SHP77 (cell line): ENCODE data around the gene ZNF718.
"Not testable (repeated sequence)": the region's sequence is repeated elsewhere in the genome, so short reads cannot be mapped to it uniquely, and the experiment has no call there.

Experiments
- DNase-seq, 2 experiments: peaks; one replicate each; lab custom pipeline; 2025; lab: John Stamatoyannopoulos, UW

Gene ZNF718

DNA sequence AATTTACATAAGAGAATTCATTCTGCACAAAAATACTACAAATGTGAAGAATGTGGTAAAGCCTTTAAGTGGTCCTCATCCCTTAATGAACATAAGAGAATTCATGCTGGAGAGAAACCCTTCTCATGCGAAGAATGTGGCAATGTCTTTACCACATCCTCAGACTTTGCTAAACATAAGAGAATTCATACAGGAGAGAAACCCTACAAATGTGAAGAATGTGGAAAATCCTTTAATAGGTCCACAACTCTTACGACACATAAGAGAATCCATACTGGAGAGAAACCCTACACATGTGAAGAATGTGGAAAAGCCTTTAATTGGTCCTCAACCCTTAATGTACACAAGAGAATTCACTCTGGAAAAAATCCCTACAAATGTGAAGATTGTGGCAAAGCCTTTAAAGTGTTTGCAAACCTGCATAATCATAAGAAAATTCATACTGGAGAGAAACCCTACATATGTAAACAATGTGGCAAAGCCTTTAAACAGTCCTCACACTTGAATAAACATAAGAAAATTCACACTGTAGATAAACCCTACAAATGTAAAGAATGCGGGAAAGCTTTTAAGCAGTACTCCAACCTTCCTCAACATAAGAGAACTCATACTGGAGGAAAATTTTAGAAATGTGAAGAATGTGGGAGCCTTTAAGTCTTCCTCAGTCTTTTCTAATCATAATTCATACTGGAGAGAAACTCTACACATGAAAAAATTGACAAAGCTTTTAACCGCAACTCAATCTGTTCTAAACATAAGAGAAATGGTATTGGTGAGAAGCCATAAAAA is 37.4 kb downstream of the ZNF718 start:
- no peak for DNase-seq

DNA sequence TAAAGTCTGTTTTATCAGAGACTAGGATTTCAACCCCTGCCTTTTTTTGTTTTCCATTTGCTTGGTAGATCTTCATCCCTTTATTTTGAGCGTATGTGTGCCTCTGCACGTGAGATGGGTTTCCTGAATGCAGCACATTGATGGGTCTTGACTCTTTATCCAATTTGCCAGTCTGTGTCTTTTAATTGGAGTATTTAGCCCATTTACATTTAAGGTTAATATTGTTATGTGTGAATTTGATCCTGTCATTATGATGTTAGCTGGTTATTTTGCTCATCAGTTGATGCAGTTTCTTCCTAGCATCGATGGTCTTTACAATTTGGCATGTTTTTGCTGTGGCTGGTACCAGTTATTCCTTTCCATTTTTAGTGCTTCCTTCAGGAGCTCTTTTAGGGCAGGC is 45.3 kb downstream of the ZNF718 start:
- DNase-seq, result not testable (repeated sequence)

DNA sequence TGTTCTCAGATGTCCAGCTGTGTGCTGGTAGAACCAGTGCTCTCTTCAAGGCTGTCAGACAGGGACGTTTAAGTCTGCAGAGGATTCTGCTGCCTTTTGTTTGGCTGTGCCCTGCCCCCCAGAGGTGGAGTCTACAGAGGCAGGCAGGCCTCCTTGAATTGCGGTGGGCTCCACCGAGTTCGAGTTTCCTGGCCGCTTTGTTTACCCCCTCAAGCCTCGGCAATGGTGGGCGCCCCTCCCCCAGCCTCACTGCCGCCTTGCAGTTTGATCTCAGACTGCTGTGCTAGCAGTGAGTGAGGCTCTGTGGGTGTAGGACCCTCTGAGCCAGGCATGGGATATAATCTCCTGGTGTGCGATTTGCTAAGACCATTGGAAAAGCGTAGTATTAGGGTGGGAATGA is 47.0 kb downstream of the ZNF718 start:
- not testable (repeated sequence) for DNase-seq

DNA sequence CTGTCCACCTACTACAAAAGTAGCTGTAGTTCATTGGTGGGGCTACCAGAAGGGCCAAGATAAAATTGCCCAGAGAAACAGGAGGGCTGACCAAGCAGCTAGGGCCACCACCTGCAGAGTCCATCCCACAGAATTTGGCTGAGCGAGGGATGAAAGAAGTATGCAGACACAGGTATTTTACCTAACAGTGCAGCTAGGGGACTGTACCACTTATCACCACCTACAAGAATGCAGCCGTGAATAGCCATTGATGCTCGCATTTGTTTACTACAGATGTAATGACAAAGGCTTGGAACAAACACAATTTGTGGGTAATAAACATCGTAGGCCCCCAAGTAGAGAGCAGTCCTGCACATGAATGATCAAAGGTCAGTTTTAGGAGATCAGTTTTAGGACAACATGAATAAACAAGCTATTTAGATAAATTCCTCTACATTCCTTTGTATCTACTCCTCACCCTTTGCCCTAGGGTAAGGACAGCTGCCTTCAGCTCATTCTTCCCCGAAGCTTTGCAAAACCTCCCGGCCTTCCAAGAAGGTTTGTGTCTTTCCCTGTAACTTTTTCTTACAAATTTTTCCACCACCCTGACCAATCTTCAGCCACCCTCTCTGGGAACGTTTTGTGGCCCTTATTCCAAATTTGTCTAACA is 49.5 kb downstream of the ZNF718 start:
- DNase-seq, result no peak

GRCh38 chr4:175986-176385 is 51.7 kb downstream of the ZNF718 start:
- DNase-seq, result no peak

GRCh38 chr4:176995-177394 is 52.7 kb downstream of the ZNF718 start:
- DNase-seq, result no peak

DNA sequence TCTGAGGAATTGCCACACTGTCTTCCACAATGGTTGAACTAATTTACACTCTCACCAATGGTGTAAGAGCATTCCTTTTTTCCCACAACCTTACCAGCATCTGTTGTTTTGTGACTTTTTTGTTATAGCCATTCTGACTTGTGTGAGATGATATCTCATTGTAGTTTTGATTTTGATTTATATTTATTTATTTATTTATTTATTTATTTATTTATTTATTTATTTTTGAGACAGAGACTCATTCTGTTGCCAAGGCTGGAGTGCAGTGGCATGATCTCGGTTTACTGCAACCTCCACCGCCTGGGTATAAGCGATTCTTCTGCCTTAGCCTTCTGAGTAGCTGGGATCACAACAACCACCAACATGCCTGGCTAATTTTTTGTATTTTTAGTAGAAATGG is 57.9 kb downstream of the ZNF718 start:
- not testable (repeated sequence) for DNase-seq

GRCh38 chr4:188091-188490 is 63.8 kb downstream of the ZNF718 start:
- no peak for DNase-seq

DNA sequence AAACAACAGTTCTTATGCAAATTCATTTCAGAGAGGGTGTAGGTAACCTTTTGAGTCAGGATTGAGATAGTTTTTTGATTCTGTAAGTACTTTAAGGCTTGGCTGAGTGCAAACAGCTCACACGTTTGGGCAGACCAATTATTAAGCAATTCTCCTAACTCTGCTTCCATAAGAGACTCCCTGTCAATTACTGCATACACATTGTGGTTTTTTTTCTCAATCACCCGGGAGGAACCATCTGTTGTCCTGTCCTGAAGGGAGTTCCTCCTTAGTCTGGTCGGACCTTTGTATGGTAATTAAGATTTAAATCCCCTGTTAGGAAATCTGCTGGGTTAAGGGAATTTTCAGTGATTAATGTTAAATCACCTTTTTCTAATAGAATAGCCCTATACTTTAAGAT is 70.9 kb downstream of the ZNF718 start:
- DNase-seq, result not testable (repeated sequence)

DNA sequence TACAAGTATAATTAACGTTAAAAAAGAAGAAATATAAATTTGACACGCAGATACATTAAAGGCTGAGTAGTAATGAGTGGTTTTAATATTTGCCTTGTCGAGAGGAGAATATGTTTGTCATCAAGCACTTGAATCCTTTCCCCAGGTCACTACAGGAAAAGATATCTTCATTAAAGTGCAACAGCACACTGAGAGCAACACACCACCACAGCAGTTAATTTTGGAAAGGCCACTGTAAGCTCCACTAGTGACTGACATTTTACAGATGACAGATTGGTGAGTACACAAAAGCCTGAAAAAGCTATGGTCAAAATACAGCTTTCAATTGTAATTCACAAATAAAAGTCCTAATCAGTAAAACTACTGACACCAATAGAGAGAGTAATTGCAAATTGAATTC is 76.6 kb downstream of the ZNF718 start:
- DNase-seq, result no peak

- DNase-seq, result not testable (repeated sequence)
Measured at GRCh38 chr4:202822-203221, 78.5 kb downstream of the ZNF718 start.

DNA sequence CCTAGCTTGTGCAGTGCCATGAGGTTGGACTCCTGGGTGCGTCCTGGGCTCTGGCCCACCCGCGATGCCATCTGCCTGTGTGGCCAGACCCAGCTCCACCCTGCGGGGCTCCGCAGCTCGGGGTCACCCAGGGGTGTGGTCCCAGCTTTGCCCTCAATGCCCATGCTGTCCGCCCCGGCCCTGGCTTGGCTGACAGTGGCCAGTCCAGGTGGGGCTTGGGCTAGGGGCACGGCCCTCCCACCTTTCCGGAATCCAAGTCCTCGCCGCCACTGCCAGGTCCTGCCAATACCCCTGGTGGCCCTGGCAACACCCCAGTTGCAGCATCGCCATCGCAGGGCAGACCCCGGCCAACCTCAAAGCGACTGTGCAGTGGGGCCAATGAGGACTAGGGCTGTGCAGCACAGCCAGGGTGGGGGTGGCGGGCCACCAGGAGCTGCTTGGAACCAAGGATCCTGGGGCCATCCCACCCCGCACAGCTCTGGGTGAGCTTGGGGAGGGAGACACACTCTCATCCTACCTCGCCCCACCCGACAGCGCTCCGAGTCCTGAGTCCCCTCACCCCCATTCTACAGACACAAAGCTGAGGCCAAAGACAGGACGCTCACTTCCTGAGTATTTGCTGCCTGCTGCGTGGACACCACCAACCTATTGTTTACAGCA is 80.9 kb downstream of the ZNF718 start:
- DNase-seq, result no peak

GRCh38 chr4:206054-206453 is 81.8 kb downstream of the ZNF718 start:
- no peak for DNase-seq

DNA sequence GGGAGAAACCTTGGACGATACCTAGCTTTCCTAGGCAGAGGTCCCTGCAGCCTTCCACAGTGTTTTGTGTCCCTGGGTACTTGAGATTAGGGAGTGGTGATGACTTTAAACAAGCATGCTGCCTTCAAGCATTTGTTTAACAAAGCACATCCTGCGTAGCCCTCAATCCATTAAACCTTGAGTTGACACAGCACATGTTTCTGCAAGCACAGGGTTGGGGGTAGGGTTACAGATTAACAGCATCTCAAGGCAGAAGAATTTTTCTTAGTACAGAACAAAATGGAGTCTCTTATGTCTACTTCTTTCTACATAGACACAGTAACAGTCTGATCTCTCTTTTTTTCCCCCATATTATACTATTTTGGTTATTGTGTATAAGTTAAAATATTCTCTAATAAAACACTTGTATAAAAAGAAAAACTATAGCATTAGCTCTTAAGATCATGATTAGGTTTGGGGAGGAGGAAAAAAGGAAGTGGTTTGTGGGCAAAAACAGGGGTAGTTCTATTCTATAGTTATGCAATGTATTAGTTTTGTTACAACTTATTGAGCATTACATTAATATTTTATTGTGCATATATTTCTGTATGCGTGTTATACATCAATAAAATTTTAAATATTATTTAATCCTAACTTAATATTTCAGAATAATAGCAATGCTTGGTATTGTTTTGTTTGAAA is 84.3 kb downstream of the ZNF718 start:
- not testable (repeated sequence) for DNase-seq

GRCh38 chr4:211033-211511 is 86.8 kb downstream of the ZNF718 start:
- DNase-seq, result no peak

DNA sequence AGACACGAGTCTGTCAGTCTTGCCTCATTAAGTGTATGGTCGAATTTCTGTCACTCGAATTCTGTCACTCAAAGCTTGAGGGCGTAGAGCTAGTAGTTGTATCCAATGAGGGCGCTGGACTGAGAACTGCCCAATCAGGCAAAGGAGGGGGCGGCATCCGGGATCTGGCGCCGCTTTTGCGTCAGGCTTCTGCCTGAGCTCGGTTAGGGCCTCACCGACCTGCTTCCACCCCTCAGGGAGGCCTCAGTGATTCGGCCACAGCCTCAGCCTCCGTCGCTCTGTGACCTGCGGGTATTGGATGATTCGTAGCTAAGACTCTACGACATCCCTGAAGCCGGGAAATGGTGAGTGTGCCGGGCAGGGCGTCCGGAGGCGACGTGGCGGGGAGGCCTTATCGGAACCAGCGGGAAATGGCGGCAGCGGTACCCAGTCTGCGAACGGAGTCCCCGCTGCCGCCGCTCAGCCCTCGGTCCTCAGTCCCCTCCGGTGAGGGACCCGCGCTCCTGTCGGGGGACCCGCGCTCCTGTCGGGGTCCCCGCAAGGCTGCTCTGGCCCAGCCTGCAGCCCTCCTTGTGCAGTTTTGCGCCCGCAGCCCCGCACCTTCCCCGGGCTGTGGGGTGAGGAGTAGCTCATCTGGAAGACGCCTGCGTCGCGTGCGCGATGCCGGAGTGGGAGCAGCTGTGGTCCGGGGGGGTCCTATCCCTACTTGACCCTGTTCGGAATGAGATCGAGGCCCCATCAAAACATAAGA is 88.3 kb downstream of the ZNF718 start:
- no peak for DNase-seq

DNA sequence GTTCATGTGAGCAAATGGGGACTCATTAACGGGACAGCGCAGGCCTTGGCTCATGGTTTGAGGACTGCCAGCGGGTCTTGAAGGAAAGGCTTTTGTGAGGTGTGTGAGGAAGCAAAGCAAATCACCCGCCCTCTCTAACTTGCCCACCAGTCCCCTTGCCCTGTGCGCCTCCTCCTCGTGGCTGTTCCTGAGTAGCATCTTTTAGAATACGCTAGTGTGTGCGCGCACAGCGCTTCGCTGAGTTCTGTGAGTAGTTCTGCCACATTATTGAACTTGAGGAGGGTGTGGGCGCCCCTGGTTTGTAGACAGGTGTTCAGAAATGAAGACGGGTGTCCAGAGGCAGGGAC is 88.9 kb downstream of the ZNF718 start:
- not testable (repeated sequence) for DNase-seq
